ENCODE data around the gene STKLD1. TPM values are rescaled to one million over a fixed set of nuclear protein-coding genes. Genes with fewer than 3 reads are reported as not detected.

Gene STKLD1
- total and polyA plus RNA-seq, 9 of the 15 experiments (the other 6 are each of a cell fraction or from before 2014, with no cell fraction given): 0.10 to 0.65 (median 0.33) TPM; not detected in 2

- TF ChIP-seq CUX1 (CRISPR knock-in tag; IDR thresholded peaks at IDR 0.05): no peak
- peak; percentile 84; the same call in 1 of the 2 replicates for TF ChIP-seq ZNF76 (CRISPR knock-in tag; IDR thresholded peaks at IDR 0.05; ENCODE audit: borderline replicate concordance)
- no peak for TF ChIP-seq FOXJ3 (CRISPR knock-in tag; IDR thresholded peaks at IDR 0.05)
- TF ChIP-seq MAFK (IDR thresholded peaks at IDR 0.05; ENCODE audit: low read length): no peak
- no peak for TF ChIP-seq MAFG (tag; conservative IDR thresholded peaks at IDR 0.05)
- TF ChIP-seq ZNF436 (CRISPR knock-in tag; IDR thresholded peaks at IDR 0.05): 0 out of 2 replicates have a peak, but pooled peaks have one; percentile 2
- no peak for TF ChIP-seq ZNF644 (tag; IDR thresholded peaks at IDR 0.05; ENCODE audit: low read depth)
- no peak for TF ChIP-seq RCOR1 (IDR thresholded peaks at IDR 0.05; ENCODE audit: borderline replicate concordance in 1 of 2, low read depth in 2 of 2, low read length in 2 of 2)
- no peak for TF ChIP-seq ZNF766 (CRISPR knock-in tag; conservative IDR thresholded peaks at IDR 0.05)
- no peak for TF ChIP-seq FOXJ2 (tag; IDR thresholded peaks at IDR 0.05)
- no peak for TF ChIP-seq EWSR1 (IDR thresholded peaks at IDR 0.05; ENCODE audit: borderline replicate concordance, low read depth, partially characterized antibody)
- no peak for TF ChIP-seq STAT5B (CRISPR knock-in tag; IDR thresholded peaks at IDR 0.05)
- no peak for TF ChIP-seq RBM15 (IDR thresholded peaks at IDR 0.05; ENCODE audit: insufficient read depth, low read length)
- no peak for TF ChIP-seq KLF1 (tag; IDR thresholded peaks at IDR 0.05)
- TF ChIP-seq E2F8 (IDR thresholded peaks at IDR 0.05; ENCODE audit: low read depth, partially characterized antibody): no peak
- no peak for TF ChIP-seq ZNF197 (CRISPR knock-in tag; IDR thresholded peaks at IDR 0.05; ENCODE audit: low read depth)
- TF ChIP-seq SRF (CRISPR knock-in tag; IDR thresholded peaks at IDR 0.05): no peak
These were observed 28.0 kb upstream of the STKLD1 start, which contains the start of the genes MED22 and RPL7A (continued) for GRCh38 chr9:133347985-133348717.

Measured in K562 (cell line).